Activated naive CD4-positive, alpha-beta T cell treated with anti-CD3 and anti-CD28 coated beads, Interleukin-2, amount 10 ng/mL, durations not matched to agents 7 days and 5 days (primary cell): Measurements from ENCODE around the gene CALML3.

ENCODE experiments used
- CTCF ChIA-PET: fragments of 350-600 bp; sonication (Branson Sonifier 250); formaldehyde crosslinking; loops from one replicate; lab custom pipeline; 2021; ENCODE audit warnings: antibody characterized with exemption; lab: Charles Lee
- DNase-seq: peaks from one replicate; pipeline ENCODE4 v3.0.0-alpha.2; 2020
- H3K27ac Mint-ChIP-seq: one replicate; pipeline ENCODE4 v1.8.0; 2021; ENCODE audit warnings: mild to moderate bottlenecking, moderate library complexity, mixed read lengths
- H3K27me3 Mint-ChIP-seq: one replicate; pipeline ENCODE4 v1.8.0; 2021; ENCODE audit warnings: mild to moderate bottlenecking, mixed read lengths
- H3K36me3 Mint-ChIP-seq: one replicate; pipeline ENCODE4 v1.8.0; 2021; ENCODE audit warnings: mixed read lengths
- H3K4me1 Mint-ChIP-seq: one replicate; pipeline ENCODE4 v1.8.0; 2021; ENCODE audit warnings: mixed read lengths
- H3K4me3 Mint-ChIP-seq: one replicate; pipeline ENCODE4 v1.8.0; 2021; ENCODE audit warnings: mild to moderate bottlenecking, moderate library complexity, mixed read lengths
- H3K9me3 Mint-ChIP-seq: one replicate; pipeline ENCODE4 v1.8.0; 2021; ENCODE audit warnings: mixed read lengths

CALML3 gene

DNA sequence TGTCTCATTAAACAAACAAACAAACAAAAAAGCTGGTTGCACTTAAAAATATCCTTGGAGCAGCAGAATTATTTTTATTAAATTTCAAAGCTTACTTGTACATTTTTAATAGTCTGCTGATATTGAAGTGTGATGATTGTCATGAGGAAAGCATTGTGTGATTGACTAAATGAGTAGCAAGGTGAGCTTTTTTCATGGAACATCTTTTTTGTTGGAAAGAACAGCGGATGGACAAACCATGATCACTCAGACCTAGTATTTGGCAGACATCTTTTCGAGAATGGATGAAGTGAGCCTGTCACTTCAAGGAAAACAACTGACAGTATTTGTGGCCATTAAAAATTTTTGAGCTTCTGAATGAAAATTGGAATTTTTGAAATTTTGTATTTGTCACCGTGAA lies 5.7 kb upstream of the CALML3 start:
- CTCF ChIA-PET = no interaction called here
- H3K4me3 Mint-ChIP-seq = no peak overlapping the region
- no peak overlapping the region for H3K27ac Mint-ChIP-seq
- no peaks in the 10 kb centered on the region for H3K9me3 Mint-ChIP-seq
- peaks cover 42% of the 10 kb centered on the region for H3K27me3 Mint-ChIP-seq
- no peak for DNase-seq
- no peaks in the 10 kb centered on the region for H3K4me1 Mint-ChIP-seq
- no peaks in the 10 kb centered on the region for H3K36me3 Mint-ChIP-seq

- Mint-ChIP-seq H3K27ac (no peak overlapping the region), H3K4me3 (no peak overlapping the region), H3K27me3 (peaks cover 26% of the 10 kb centered on the region), H3K36me3 (no peaks in the 10 kb centered on the region), H3K9me3 (no peaks in the 10 kb centered on the region), H3K4me1 (no peaks in the 10 kb centered on the region)
- CTCF ChIA-PET = no interaction called here
- DNase-seq = no peak
Measured at GRCh38 chr10:5522913-5523560, 1.7 kb upstream of the CALML3 start.

GRCh38 chr10:5523796-5524574 lies 776 bp upstream of the CALML3 start:
- Mint-ChIP-seq H3K36me3 (no peaks in the 10 kb centered on the region), H3K9me3 (no peaks in the 10 kb centered on the region), H3K4me1 (no peaks in the 10 kb centered on the region), H3K27ac (no peak overlapping the region), H3K27me3 (peaks cover 20% of the 10 kb centered on the region), H3K4me3 (no peak overlapping the region)
- CTCF ChIA-PET = no interaction called here
- no peak for DNase-seq

DNA sequence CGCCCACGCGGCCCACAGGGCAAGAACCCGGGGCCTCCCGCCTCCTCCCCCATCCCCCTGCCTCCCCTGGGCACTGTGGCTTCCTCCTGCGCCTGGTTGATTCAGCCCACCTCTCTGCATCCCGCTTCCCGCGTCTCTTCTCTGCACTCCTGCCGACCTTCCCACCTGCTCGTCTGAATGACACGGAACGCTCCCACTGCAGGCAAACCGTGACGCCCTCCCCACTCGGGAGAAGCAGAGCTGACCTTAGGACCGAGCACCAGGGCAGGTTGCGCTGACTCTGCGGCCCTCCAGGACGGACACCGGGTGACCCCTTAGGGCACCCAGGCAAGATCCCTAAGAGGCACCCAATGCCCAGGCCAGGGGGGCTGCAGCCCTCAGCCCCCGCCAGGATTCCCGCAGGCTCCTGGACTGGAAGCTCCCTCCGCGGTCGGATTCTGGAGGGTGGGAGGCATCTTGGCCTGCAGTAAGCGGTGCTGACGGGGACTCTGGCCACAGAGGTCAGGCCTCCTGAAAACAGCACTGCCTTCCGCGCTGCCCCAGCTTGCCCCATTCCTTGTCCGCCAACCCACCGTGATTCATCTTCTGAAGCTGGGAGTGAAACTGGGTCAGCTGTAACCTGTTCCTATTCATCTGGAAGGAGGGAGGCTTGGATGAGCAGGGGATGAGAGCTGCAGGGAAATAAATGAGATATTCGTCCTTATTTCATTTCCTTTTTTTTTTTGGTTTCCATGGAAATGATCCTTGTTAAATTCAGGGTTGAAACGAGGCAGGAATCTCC lies 990 bp downstream of the CALML3 start:
- Mint-ChIP-seq H3K4me3 (no peak overlapping the region), H3K4me1 (no peaks in the 10 kb centered on the region), H3K27ac (no peak overlapping the region), H3K36me3 (no peaks in the 10 kb centered on the region), H3K9me3 (no peaks in the 10 kb centered on the region), H3K27me3 (peaks cover 22% of the 10 kb centered on the region)
- CTCF ChIA-PET = no interaction called here
- no peak for DNase-seq

GRCh38 chr10:5526691-5527331 lies 2.0 kb downstream of the CALML3 start:
- H3K27ac Mint-ChIP-seq = no peak overlapping the region
- H3K36me3 Mint-ChIP-seq = no peaks in the 10 kb centered on the region
- H3K27me3 Mint-ChIP-seq = peaks cover 27% of the 10 kb centered on the region
- DNase-seq = no peak
- CTCF ChIA-PET = no interaction called here
- no peaks in the 10 kb centered on the region for H3K4me1 Mint-ChIP-seq
- H3K9me3 Mint-ChIP-seq = no peaks in the 10 kb centered on the region
- H3K4me3 Mint-ChIP-seq = no peak overlapping the region

DNA sequence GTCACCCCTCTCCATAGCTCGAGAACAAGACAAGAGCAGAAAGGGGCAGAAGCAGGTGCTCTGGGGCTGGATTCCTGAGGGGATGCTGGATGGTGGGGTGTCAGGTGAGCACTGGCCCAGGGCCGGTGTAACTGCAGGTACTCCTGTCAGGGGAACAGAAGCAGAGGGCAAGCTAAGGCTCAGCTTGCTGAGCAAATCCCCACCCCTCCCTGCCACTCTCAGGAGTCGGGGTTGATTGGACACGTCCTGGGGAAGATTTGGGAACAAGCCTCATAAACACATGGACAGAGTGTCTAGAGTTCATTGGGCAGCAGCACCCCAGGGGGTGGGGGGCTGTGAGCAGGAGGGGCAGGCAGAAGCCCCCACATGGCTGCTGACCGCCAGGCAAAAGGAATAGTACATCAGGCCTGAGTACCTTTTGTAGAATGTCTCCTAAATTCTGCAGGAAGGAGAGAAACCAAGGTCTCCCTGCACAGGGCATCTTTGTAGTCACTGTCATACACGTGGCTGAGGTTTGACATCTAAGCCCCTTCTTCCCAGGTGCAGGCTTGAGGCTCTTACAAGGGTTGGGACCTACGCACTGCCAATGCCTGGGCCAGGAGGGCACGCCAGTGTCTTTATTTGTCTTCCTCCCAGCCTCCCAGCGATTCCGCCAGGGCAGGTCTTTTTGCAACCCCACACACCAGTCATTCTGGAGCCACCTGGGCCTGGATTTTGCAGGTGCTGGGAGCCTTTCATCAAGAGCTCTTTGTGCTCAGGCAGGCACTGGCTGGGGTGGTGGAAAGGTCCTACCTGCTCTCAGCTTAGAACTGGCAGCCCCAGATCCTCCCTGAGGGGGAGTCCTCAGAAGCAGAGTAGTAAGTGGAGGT lies 2.8 kb downstream of the CALML3 start:
- Mint-ChIP-seq H3K27me3 (peaks cover 29% of the 10 kb centered on the region), H3K4me3 (no peak overlapping the region), H3K27ac (no peak overlapping the region), H3K36me3 (no peaks in the 10 kb centered on the region), H3K9me3 (no peaks in the 10 kb centered on the region), H3K4me1 (no peaks in the 10 kb centered on the region)
- CTCF ChIA-PET = no interaction called here
- no peak for DNase-seq

DNA sequence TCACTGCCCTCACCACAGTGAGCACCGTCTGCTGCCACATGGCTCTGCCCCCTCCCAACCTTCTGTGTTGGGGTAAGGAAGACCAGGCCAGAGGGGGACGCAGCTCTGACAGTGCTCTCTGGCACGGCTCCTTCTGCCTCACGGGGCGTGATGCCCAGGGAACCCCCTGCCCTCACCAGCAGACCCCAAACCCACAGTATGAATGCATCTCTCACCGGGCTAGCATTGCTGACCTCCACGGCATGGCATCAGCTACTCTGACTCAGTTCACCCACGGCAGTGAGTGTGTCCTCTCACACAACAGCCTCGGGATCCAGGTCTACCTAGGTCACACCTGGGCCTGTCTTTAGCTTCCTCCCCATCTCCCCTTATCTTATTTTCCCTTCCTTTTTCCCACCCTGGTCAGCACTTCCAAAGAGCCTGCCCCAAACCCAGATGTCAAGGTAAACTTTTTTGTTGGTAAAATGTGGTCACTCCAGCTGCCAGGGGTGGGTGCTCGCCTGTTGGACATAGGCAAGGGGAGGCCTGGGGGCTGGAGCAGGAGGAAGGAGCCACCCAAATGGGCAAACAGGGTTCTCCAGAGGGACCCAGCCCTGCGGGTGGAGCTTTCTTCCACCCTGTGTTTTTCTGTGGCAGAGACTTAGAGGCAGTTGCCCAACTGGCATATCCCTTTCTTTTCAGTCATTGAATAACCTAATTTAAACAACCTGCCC lies 4.4 kb downstream of the CALML3 start:
- Mint-ChIP-seq H3K27ac (no peak overlapping the region), H3K9me3 (no peaks in the 10 kb centered on the region), H3K4me3 (no peak overlapping the region), H3K4me1 (no peaks in the 10 kb centered on the region), H3K27me3 (peaks cover 24% of the 10 kb centered on the region), H3K36me3 (no peaks in the 10 kb centered on the region)
- CTCF ChIA-PET = interaction anchor here (0.7 to 2.0 kb wide), 4 partner anchors 19 to 94 kb away, joined by 3 to 6 read pairs (median 4); no protein-coding TSS in a partner anchor
- DNase-seq = no peak

- Mint-ChIP-seq H3K9me3 (no peaks in the 10 kb centered on the region), H3K4me3 (no peak overlapping the region), H3K27ac (no peak overlapping the region), H3K27me3 (peaks cover 24% of the 10 kb centered on the region), H3K4me1 (no peaks in the 10 kb centered on the region), H3K36me3 (no peaks in the 10 kb centered on the region)
- CTCF ChIA-PET = interaction anchor here (0.9 to 2.0 kb wide), 3 partner anchors 31 to 94 kb away, joined by 3 to 6 read pairs (median 3); no protein-coding TSS in a partner anchor
- DNase-seq = no peak
Measured at GRCh38 chr10:5529702-5530411, 5.1 kb downstream of the CALML3 start.

- no peaks in the 10 kb centered on the region for H3K4me1 Mint-ChIP-seq
Measured at GRCh38 chr10:5530412-5530806, 5.6 kb downstream of the CALML3 start.

DNA sequence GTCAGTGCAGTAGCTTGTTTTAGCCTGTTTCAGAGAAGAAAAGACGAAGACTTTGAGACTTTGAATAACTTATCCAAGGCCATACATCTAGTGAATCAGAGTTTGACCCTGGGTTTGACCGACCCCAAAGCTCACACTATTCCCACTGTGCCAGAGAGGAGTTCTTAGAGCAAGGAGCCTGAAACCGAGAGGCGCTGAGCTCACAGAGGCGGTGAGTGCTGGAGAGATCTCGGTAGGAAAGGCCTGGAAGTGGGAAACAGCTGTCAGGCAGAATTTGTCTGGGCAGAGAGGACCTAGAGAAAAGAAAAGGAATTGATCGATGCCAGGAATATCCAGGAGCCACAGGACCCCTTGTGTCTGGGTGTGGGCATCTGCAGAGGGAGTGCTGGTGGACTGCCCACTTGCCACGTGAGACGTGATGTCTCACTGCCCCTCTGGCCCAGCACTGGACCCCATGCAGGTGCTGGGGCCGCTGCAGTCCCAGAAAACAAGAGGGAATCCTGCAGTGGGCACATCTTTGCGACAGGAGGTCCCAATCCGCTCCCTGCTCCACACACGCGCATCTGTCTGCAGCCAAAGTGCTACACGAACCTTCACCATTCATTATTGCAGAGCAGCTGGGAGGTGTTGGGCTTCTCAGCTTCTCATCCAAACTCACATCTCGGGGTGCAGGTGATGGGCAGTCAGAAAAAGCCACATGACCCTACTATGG lies 6.2 kb downstream of the CALML3 start:
- Mint-ChIP-seq H3K9me3 (no peaks in the 10 kb centered on the region), H3K36me3 (no peaks in the 10 kb centered on the region), H3K4me3 (no peak overlapping the region), H3K27me3 (peaks cover 21% of the 10 kb centered on the region), H3K27ac (no peak overlapping the region), H3K4me1 (no peaks in the 10 kb centered on the region)
- CTCF ChIA-PET = interaction anchor here (2.0 kb wide), 1 partner anchor 93 kb away, joined by 6 read pairs; no protein-coding TSS in a partner anchor
- no peak for DNase-seq

More at GRCh38 chr10:5530412-5530806, 5.6 kb downstream of the CALML3 start:
- Mint-ChIP-seq H3K4me3 (no peak overlapping the region), H3K27me3 (peaks cover 24% of the 10 kb centered on the region), H3K27ac (no peak overlapping the region), H3K36me3 (no peaks in the 10 kb centered on the region), H3K9me3 (no peaks in the 10 kb centered on the region)
- DNase-seq = no peak
- CTCF ChIA-PET = interaction anchor here (2.0 kb wide), 1 partner anchor 93 kb away, joined by 6 read pairs; no protein-coding TSS in a partner anchor

DNA sequence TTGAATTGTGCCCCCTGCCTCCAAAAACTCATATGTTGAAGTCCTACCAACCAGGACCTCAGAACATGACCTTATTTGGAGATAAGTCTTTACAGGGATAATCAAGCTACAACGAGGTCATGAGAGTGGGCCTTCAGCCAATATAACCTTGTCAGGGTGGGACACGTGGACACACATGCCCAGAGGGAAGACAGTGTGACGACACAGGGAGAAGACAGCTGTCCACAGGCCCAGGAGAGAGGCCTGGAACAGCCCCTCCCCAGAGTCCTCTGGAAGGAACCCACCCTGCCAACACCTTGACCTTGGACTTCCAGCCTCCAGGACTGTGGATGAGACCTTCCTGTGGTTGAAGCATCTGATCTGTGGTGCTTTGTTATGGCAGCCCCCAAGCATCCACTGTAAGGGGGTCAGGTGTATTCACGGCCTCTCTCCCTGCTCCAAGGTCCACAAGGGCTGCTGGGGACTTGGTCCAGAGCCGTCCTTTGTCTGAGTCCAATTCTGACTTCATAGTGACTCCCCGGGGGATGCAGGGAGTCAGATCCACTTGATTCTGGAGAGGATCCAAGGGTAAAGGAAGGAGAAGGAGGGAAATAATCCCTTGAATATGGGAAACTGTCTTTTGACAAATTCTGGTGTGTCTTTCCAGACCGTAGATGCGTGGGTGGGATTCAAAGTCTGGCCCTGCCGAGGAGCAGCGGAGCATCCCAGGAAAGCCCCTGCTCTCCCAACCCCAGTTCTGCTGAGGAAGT lies 7.0 kb downstream of the CALML3 start:
- peaks cover 21% of the 10 kb centered on the region for H3K27me3 Mint-ChIP-seq
- CTCF ChIA-PET = no interaction called here
- no peaks in the 10 kb centered on the region for H3K36me3 Mint-ChIP-seq
- no peak for DNase-seq
- H3K27ac Mint-ChIP-seq = no peak overlapping the region
- no peaks in the 10 kb centered on the region for H3K4me1 Mint-ChIP-seq
- H3K9me3 Mint-ChIP-seq = no peaks in the 10 kb centered on the region
- H3K4me3 Mint-ChIP-seq = no peak overlapping the region
